HuH-7.5 (cell line): ENCODE measurements around the gene BPGM.

ENCODE experiments used
- DNase-seq: peaks from one replicate; pipeline ENCODE4 v3.0.0; 2011; ENCODE audit warnings: low spot score

The BPGM gene

DNA sequence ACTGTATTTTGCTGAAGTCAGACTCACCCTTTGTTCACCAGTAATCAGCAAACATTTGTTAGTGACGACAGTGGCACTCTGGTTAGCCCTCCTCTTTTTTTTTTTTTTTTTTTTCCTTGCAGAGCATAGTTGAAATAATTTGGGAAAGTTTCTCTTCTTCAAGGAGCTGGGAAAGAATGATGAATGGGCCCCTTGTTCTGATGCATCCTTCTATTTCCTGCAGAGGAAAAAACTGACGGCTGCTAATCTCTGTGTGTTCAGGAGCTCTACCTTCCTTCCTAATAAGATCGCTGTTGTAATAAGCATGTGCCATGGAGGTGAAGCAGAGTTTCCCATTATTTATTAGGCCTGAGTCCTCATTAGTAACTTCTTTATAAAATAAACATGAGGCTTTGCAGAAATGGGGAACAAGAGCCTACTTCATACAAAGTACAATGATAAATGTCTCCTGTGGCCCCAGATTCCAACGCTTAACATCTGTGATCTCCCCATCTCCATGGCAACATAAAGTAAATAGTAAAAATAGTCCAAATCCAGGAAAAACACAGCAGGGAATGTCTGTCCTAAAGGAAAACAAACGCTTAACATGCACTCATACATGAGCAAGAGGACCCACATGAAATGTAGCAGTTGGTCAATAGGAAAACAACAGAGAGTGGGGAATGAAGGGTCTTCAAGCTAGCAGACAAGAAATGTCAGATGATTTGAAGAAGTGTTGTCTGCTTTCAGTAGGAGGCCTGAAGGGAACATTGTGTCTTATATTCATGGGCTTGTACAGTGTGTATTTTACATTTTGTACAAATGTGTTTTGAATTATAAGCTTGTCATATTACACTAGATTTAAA, 73.7 kb downstream of the BPGM start:
- no peak for DNase-seq

DNA sequence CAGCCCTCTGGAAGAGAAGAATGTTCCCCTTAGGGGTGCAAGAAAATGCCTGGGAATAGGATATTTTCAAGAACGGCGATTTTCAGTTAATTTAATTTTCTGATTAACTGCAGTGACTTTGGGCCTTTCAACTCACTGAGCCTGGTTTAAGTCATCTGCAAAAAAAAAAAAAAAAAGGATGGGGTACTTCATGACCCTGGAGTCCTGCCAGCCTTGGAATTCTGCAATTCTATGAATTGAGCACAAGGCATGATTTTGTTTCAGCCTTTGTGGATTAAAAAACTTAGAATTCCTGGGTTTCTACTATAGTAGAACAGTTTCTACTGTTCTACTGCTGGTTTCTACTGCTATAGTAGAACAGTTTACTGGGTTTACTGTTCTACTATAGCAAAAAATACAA, 74.5 kb downstream of the BPGM start:
- DNase-seq, result no peak

DNA sequence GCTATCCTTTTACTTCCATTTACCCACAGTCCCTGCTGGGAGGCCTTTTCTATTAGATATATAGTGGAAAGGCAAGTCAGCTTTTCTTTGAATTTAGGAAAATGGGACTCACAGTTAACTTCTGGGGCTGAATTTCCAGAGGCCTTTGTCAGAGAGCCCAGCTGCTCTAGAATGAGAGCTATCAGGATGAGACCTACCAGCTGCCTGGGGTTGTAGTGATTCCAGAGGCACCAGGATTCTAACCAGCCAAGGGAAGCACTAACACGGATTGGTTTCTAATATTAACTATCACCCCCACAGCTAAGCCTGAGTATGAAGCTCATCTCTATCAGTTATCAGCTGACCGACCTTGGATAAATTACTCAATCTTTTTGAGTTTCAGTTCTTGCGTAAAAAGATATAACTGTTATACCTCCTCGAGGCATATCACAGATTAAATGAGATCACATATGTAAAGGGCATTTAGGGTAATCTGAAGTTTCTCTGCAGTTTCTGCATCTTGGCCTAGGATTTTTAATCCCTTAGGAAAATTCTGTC, 76.2 kb downstream of the BPGM start:
- DNase-seq, result no peak

GRCh38 chr7:134723892-134724291, 77.2 kb downstream of the BPGM start:
- no peak for DNase-seq

DNA sequence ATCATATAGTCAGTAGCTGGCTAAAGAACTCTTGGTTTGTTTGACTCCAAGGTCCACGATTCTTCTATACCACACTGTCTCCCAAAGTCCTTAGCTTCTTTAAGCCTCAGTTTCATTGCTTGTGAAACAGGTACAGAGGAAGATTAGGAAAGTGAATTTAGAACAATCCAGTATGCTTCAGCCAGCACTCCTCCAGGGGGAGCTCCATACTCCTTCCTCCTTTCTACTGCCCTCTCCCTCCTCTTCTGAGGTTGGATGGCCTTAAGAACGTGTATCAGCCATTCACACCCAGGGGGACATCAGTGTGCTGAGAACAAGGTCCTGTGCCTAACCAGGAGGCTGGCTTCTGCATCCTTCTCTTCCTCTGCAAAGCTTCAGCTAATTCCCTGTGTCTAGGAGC, 78.0 kb downstream of the BPGM start:
- no peak for DNase-seq

GRCh38 chr7:134726581-134726980, 79.9 kb downstream of the BPGM start:
- DNase-seq, result no peak

DNA sequence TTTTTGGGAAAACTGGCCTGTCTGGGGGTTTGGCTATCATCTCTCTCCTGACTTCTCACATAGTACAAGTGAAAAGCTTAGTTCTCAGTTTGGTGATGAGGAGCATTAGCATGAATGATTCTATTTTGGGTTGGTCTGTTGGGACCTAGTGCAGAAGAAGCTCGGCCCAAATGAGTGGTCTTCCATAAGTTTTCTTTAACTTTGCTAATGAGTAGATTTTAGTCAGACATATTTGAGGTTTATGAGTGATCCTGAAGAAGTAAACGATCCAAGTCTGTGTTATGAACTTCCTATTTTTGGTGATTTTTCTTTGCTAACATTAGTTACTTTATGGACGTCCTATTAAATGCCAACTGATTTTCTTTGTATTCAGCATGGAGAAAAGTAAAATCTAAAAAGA, 81.1 kb downstream of the BPGM start:
- no peak for DNase-seq
